Measurements from ENCODE around the gene CHRNA4. TPM values are rescaled to one million over a fixed set of nuclear protein-coding genes. Genes with fewer than 3 reads are reported as not detected.

Gene CHRNA4
- total and polyA plus RNA-seq, 2 of the 4 experiments (the other 2 are of a cell fraction) = not detected

- no peak overlapping the region for H4K5ac ChIP-seq (ENCODE audit: low read depth, low read length)
- no peak overlapping the region for H2AK9ac ChIP-seq (replicated peaks; ENCODE audit: low read depth, low read length, poor library complexity)
- dilution Hi-C loops (cut with HindIII; ENCODE audit: low sequenced_read_pairs, unreplicated experiment) (no loop called here), in situ Hi-C loops (cut with MboI; ENCODE audit: low sequenced_read_pairs) (no loop called here), intact Hi-C loops (cut with micrococcal nuclease) (no loop called here)
- ChIA-PET CTCF (no interaction called here), POLR2A (ENCODE audit: unreplicated experiment) (no interaction called here)
- H3K9me1 ChIP-seq (ENCODE audit: insufficient read depth, low read length) = no peaks in the 10 kb centered on the region
- H3K79me1 ChIP-seq (ENCODE audit: low read depth in 1 of 2, low read length in 2 of 2) = no peaks in the 10 kb centered on the region
- ATAC-seq (ENCODE audit: low read depth) = no peak
- H3K27ac ChIP-seq (ENCODE audit: insufficient read depth, low read length) = no peak overlapping the region
- no peak overlapping the region for H3K56ac ChIP-seq (ENCODE audit: extremely low read depth, insufficient read depth, low read length)
- no peak overlapping the region for H2BK15ac ChIP-seq (ENCODE audit: low read depth, low read length)
- TF ChIP-seq POLR2A (IDR thresholded peaks at IDR 0.05; ENCODE audit: low read depth, low read length) (no peak), CEBPB (IDR thresholded peaks at IDR 0.05; ENCODE audit: low read depth, low read length) (no peak), SMC3 (IDR thresholded peaks at IDR 0.05; ENCODE audit: low read depth, low read length) (no peak), FOS (IDR thresholded peaks at IDR 0.05; ENCODE audit: low read depth, low read length) (no peak), MXI1 (IDR thresholded peaks at IDR 0.05; ENCODE audit: borderline replicate concordance, low read depth, low read length) (no peak), ELK1 (IDR thresholded peaks at IDR 0.05; ENCODE audit: borderline replicate concordance, low read depth, low read length) (no peak), MAZ (IDR thresholded peaks at IDR 0.05; ENCODE audit: borderline replicate concordance, low read depth, low read length) (no peak), RAD21 (IDR thresholded peaks at IDR 0.05; ENCODE audit: low read length) (no peak), USF2 (IDR thresholded peaks at IDR 0.05; ENCODE audit: low read depth, low read length) (no peak), CHD1 (IDR thresholded peaks at IDR 0.05; ENCODE audit: low read depth, low read length) (no peak), BHLHE40 (IDR thresholded peaks at IDR 0.05; ENCODE audit: low read depth, low read length) (no peak), RFX5 (IDR thresholded peaks at IDR 0.05; ENCODE audit: low read depth, low read length) (no peak), MAFK (IDR thresholded peaks at IDR 0.05; ENCODE audit: low read depth, low read length) (no peak), NFE2L2 (IDR thresholded peaks at IDR 0.05; ENCODE audit: low read depth, low read length) (no peak)
- H3K9ac ChIP-seq (ENCODE audit: low read depth, low read length) = no peak overlapping the region
- DNase-seq = no peak
- H3K9me3 ChIP-seq (ENCODE audit: control insufficient read depth, insufficient read depth, low read length) = peaks cover 6% of the 10 kb centered on the region
- no peak overlapping the region for H2BK5ac ChIP-seq (ENCODE audit: low read depth, low read length, poor library complexity, severe bottlenecking)
- no peak overlapping the region for H4K91ac ChIP-seq (ENCODE audit: insufficient read depth, low read depth, low read length)
- BruUV-seq (replicated peaks) = no TSS peak
- no peak overlapping the region for H2BK20ac ChIP-seq (ENCODE audit: low read depth, low read length)
- H4K8ac ChIP-seq (ENCODE audit: low read depth in 2 of 2, low read length in 2 of 2) = no peak overlapping the region
- H3K18ac ChIP-seq (ENCODE audit: low read depth, low read length) = no peak overlapping the region
- H3K4me1 ChIP-seq (ENCODE audit: control insufficient read depth, insufficient read depth, low read length) = no peaks in the 10 kb centered on the region
- H3K14ac ChIP-seq (replicated peaks; ENCODE audit: low read depth, low read length) = no peak overlapping the region
- no peaks in the 10 kb centered on the region for H3K36me3 ChIP-seq (ENCODE audit: control insufficient read depth, insufficient read depth, low read length)
- no peak overlapping the region for H3K23ac ChIP-seq (ENCODE audit: low read depth, low read length)
- H4K20me1 ChIP-seq (ENCODE audit: insufficient read depth, low read length) = no peaks in the 10 kb centered on the region
- no peak overlapping the region for H2AK5ac ChIP-seq (ENCODE audit: low read depth, low read length)
- H2AFZ ChIP-seq (replicated peaks; ENCODE audit: low read length, poor library complexity) = no peak overlapping the region
- H3K4ac ChIP-seq (ENCODE audit: low read depth, low read length) = no peak overlapping the region
- H3K4me3 ChIP-seq (ENCODE audit: insufficient read depth, low read depth, low read length) = no peak overlapping the region
- H2BK120ac ChIP-seq (ENCODE audit: low read depth, low read length) = no peak overlapping the region
- 89% methylated on average over 18 of the region's 29 CpGs; no CpG with 5 or more reads in 1 of the 2 experiments for WGBS, 2 experiments (ENCODE audit: extremely low coverage in 2 of 2, insufficient read length in 1 of 2)
- peaks cover 16% of the 10 kb centered on the region for H3K27me3 ChIP-seq (ENCODE audit: control insufficient read depth, insufficient read depth, low read length)
- no peak overlapping the region for H3K4me2 ChIP-seq (ENCODE audit: low read depth, low read length)
Measured at GRCh38 chr20:63336232-63336752, 24.9 kb downstream of the CHRNA4 start.
